Loucy (cell line): ENCODE data around the gene ASB4.

Experiments
- H2AFZ ChIP-seq: fragments of 200-600 bp; sonication (generic); 2 replicates; pipeline ENCODE4 v1.6.0; 2016; ENCODE audit warnings: antibody characterized with exemption, mild to moderate bottlenecking, low read length, moderate library complexity
- H3F3A ChIP-seq: fragments of 200-600 bp; 2 replicates; pipeline ENCODE4 v1.6.0; 2016; ENCODE audit warnings: antibody characterized with exemption, low read depth, mild to moderate bottlenecking
- H3K27me3 ChIP-seq: fragments of 200-600 bp; sonication (generic); 2 replicates; pipeline ENCODE4 v1.6.1; 2014; ENCODE audit warnings: low read length, mild to moderate bottlenecking; ENCODE audit not compliant: insufficient read depth, poor library complexity, severe bottlenecking
- H3K36me3 ChIP-seq: fragments of 200-600 bp; sonication (generic); 2 replicates; pipeline ENCODE4 v1.6.1; 2016; ENCODE audit warnings: low read length; ENCODE audit not compliant: insufficient read depth
- H3K4me1 ChIP-seq: fragments of 200-600 bp; sonication (generic); 2 replicates; pipeline ENCODE4 v1.5.1; 2014; ENCODE audit warnings: low read length, mild to moderate bottlenecking; ENCODE audit not compliant: insufficient read depth, poor library complexity, severe bottlenecking
- H3K4me2 ChIP-seq: fragments of 200-600 bp; sonication (generic); 2 replicates; pipeline ENCODE4 v1.6.0; 2014; ENCODE audit warnings: antibody characterized with exemption, low read length, low read depth, mild to moderate bottlenecking; ENCODE audit not compliant: poor library complexity, severe bottlenecking
- H3K4me3 ChIP-seq: fragments of 200-600 bp; sonication (generic); 2 replicates; pipeline ENCODE4 v1.5.1; 2014; ENCODE audit warnings: low read length, mild to moderate bottlenecking, mixed read lengths; ENCODE audit not compliant: poor library complexity, severe bottlenecking
- H3K79me2 ChIP-seq: fragments of 200-600 bp; sonication (generic); 2 replicates; pipeline ENCODE4 v1.6.1; 2014; ENCODE audit warnings: low read length; ENCODE audit not compliant: insufficient read depth
- H3K9ac ChIP-seq: fragments of 200-600 bp; sonication (generic); 2 replicates; pipeline ENCODE4 v1.6.0; 2014; ENCODE audit warnings: mild to moderate bottlenecking, low read depth, low read length, moderate library complexity; ENCODE audit not compliant: poor library complexity, severe bottlenecking
- H3K9me2 ChIP-seq: fragments of 200-600 bp; sonication (generic); replicated peaks from 2 replicates; pipeline ENCODE4 v1.6.1; 2016; ENCODE audit warnings: low read depth, low read length, mixed read lengths
- H3K9me3 ChIP-seq: fragments of 200-600 bp; sonication (generic); 2 replicates; pipeline ENCODE4 v1.6.1; 2014; ENCODE audit warnings: mild to moderate bottlenecking, antibody characterized with exemption, low read length, low read depth; ENCODE audit not compliant: insufficient read depth
- H4K20me1 ChIP-seq: fragments of 200-600 bp; sonication (generic); 2 replicates; pipeline ENCODE4 v1.6.0; 2014; ENCODE audit warnings: antibody characterized with exemption, low read length, mild to moderate bottlenecking; ENCODE audit not compliant: insufficient read depth, poor library complexity, severe bottlenecking
- CTCF ChIP-seq: fragments of 200-600 bp; sonication (generic); conservative IDR thresholded peaks from 2 replicates; pipeline ENCODE4 v1.5.1; 2014; ENCODE audit warnings: mild to moderate bottlenecking, antibody characterized with exemption, low read length
- EZH2phosphoT487 ChIP-seq: fragments of 200-600 bp; IDR thresholded peaks from 2 replicates; pipeline ENCODE4 v1.6.1; 2018; ENCODE audit warnings: antibody characterized with exemption, mild to moderate bottlenecking, moderate library complexity, borderline replicate concordance

Gene ASB4

GRCh38 chr7:95526128-95526738 is 40.5 kb downstream of the ASB4 start:
- Histone ChIP-seq H4K20me1 (no peaks in the 10 kb centered on the region), H2AFZ (0 out of 2 replicates have a peak overlapping the region, but pooled peaks have one; percentile 17), H3K4me2 (no peak overlapping the region), H3K27me3 (no peaks in the 10 kb centered on the region), H3K9me3 (no peaks in the 10 kb centered on the region), H3F3A (no peaks in the 10 kb centered on the region), H3K79me2 (no peaks in the 10 kb centered on the region), H3K9ac (no peak overlapping the region), H3K4me3 (no peak overlapping the region), H3K4me1 (no peaks in the 10 kb centered on the region), H3K36me3 (no peaks in the 10 kb centered on the region), H3K9me2 (no peaks in the 10 kb centered on the region)
- TF ChIP-seq EZH2phosphoT487: no peak
- no peak for TF ChIP-seq CTCF

DNA sequence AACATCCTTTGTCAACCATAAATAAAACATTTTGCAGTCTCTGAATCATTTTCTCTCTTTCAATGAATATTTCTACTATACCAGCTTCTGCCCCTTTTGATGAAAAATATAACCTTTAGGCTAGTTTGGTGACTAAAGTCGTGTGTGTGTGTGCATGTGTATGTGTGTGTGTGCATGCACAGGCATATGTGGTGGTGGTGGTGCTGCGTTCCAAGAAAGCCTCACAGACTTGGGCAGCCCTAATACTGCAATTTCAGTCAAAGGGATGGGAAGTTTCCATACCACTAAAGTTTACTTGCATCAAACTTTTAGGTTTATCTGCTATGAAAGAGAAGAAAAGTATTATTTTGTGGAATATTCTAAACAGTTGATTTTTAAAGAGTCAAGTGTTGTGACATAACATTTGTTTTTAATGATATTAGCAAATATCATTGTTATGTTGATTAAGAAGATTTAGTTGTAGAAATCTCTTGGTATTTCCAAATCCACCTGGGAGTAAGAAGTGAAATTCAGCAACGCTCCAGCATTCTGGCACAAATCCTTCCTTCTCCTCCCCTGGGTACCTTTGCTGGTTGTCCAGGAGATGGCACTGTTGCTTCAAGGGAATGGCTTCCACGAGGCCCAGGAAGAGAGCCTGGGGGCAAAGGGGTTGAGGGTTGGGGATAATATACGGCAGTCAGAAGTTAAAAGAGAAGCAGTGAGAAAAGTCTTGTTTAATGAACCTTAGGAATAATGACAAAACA is 41.5 kb downstream of the ASB4 start:
- Histone ChIP-seq H3K36me3 (no peaks in the 10 kb centered on the region), H3K4me1 (no peaks in the 10 kb centered on the region), H3F3A (no peaks in the 10 kb centered on the region), H3K4me2 (no peak overlapping the region), H4K20me1 (no peaks in the 10 kb centered on the region), H3K9me3 (no peaks in the 10 kb centered on the region), H3K9me2 (no peaks in the 10 kb centered on the region), H3K27me3 (no peaks in the 10 kb centered on the region), H3K4me3 (no peak overlapping the region), H3K9ac (no peak overlapping the region), H3K79me2 (no peaks in the 10 kb centered on the region), H2AFZ (peak overlapping the region; percentile 67)
- TF ChIP-seq EZH2phosphoT487 (no peak), CTCF (peak; percentile 98)

DNA sequence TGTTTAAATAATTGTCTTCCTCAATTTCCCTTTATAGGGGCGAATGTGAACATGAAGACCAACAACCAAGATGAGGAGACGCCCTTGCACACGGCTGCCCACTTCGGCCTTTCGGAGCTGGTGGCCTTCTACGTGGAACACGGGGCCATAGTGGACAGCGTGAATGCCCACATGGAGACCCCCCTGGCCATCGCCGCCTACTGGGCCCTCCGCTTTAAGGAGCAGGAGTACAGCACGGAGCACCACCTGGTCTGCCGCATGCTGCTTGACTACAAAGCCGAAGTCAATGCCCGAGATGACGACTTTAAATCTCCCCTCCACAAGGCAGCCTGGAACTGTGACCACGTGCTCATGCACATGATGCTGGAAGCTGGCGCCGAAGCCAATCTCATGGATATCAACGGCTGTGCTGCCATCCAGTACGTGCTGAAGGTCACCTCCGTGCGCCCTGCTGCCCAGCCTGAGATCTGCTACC is 42.1 kb downstream of the ASB4 start:
- Histone ChIP-seq H3K9me2 (no peaks in the 10 kb centered on the region), H4K20me1 (no peaks in the 10 kb centered on the region), H3K9me3 (no peaks in the 10 kb centered on the region), H3F3A (no peaks in the 10 kb centered on the region), H2AFZ (peak overlapping the region; percentile 67), H3K4me3 (no peak overlapping the region), H3K4me1 (no peaks in the 10 kb centered on the region), H3K9ac (no peak overlapping the region), H3K27me3 (no peaks in the 10 kb centered on the region), H3K4me2 (no peak overlapping the region), H3K36me3 (no peaks in the 10 kb centered on the region), H3K79me2 (no peaks in the 10 kb centered on the region)
- TF ChIP-seq CTCF (no peak), EZH2phosphoT487 (no peak)
